Measurements from ENCODE around the gene ESRRG.

The ESRRG gene

GRCh38 chr1:216457356-216457755 lies 265.9 kb downstream of the ESRRG start:
- DNase-seq (ENCODE audit: low spot score) (no peak), FAIRE-seq (no peak)

- no peak for FAIRE-seq
- DNase-seq (ENCODE audit: low spot score), result peak; percentile 67
Measured at GRCh38 chr1:216456682-216457081, 266.5 kb downstream of the ESRRG start.

GRCh38 chr1:216453777-216454176 lies 269.5 kb downstream of the ESRRG start:
- no peak for FAIRE-seq
- no peak for DNase-seq (ENCODE audit: low spot score)

Measured in urothelium cell line (cell line).